H9 (cell line): ENCODE measurements around the gene CTDSPL2. TPM values are rescaled to one million over a fixed set of nuclear protein-coding genes. Genes with fewer than 3 reads are reported as not detected.

Source experiments
- DNase-seq: peaks from one replicate; pipeline ENCODE4 v3.0.0-alpha.2; 2017
- H2AFZ ChIP-seq: one replicate; pipeline ENCODE4 v1.6.1; 2013; ENCODE audit warnings: mild to moderate bottlenecking, low read length, control low read depth, moderate library complexity
- H2AK5ac ChIP-seq: 2 replicates; pipeline ENCODE4 v1.6.1; 2013; ENCODE audit warnings: low read length, control low read depth, mixed read lengths; ENCODE audit not compliant: insufficient read length
- H2BK120ac ChIP-seq: one replicate; pipeline ENCODE4 v1.6.1; 2013; ENCODE audit warnings: low read depth, mild to moderate bottlenecking, low read length, control low read depth, inconsistent platforms; ENCODE audit not compliant: poor library complexity, severe bottlenecking
- H2BK12ac ChIP-seq: 2 replicates; pipeline ENCODE4 v1.6.1; 2013; ENCODE audit warnings: low read length, control low read depth, mixed read lengths, low read depth; ENCODE audit not compliant: insufficient read length
- H2BK15ac ChIP-seq: 2 replicates; pipeline ENCODE4 v1.6.1; 2013; ENCODE audit warnings: low read depth, low read length, control low read depth
- H2BK20ac ChIP-seq: one replicate; pipeline ENCODE4 v1.6.1; 2013; ENCODE audit warnings: low read depth, mild to moderate bottlenecking, low read length, control low read depth, inconsistent platforms; ENCODE audit not compliant: poor library complexity, severe bottlenecking
- H2BK5ac ChIP-seq: 2 replicates; pipeline ENCODE4 v1.6.1; 2013; ENCODE audit warnings: low read length, control low read depth, mixed read lengths; ENCODE audit not compliant: insufficient read length
- H3K14ac ChIP-seq: 2 replicates; pipeline ENCODE4 v1.6.1; 2013; ENCODE audit warnings: low read length, control low read depth; ENCODE audit not compliant: insufficient read depth
- H3K18ac ChIP-seq: 2 replicates; pipeline ENCODE4 v1.6.1; 2013; ENCODE audit warnings: low read depth, mild to moderate bottlenecking, mixed read lengths, low read length, control low read depth; ENCODE audit not compliant: insufficient read length
- H3K23ac ChIP-seq: 2 replicates; pipeline ENCODE4 v1.6.1; 2013; ENCODE audit warnings: low read length, control low read depth, mixed read lengths, low read depth; ENCODE audit not compliant: insufficient read length
- H3K23me2 ChIP-seq: 2 replicates; pipeline ENCODE4 v1.6.1; 2013; ENCODE audit warnings: low read depth, mild to moderate bottlenecking, mixed read lengths, low read length, control low read depth; ENCODE audit not compliant: insufficient read length, poor library complexity, severe bottlenecking
- H3K27ac ChIP-seq: 2 replicates; pipeline ENCODE4 v1.5.1; 2013; ENCODE audit warnings: low read length, control low read depth, mixed read lengths, low read depth; ENCODE audit not compliant: insufficient read length
- H3K27me3 ChIP-seq: 2 replicates; pipeline ENCODE4 v1.6.1; 2013; ENCODE audit warnings: low read length, control low read depth, inconsistent platforms; ENCODE audit not compliant: insufficient read depth
- H3K4ac ChIP-seq: 2 replicates; pipeline ENCODE4 v1.6.1; 2013; ENCODE audit warnings: low read depth, mild to moderate bottlenecking, control low read depth, inconsistent platforms, low read length, moderate library complexity
- H3K4me1 ChIP-seq: 2 replicates; pipeline ENCODE4 v1.6.1; 2013; ENCODE audit warnings: low read length, control low read depth, inconsistent platforms; ENCODE audit not compliant: insufficient read depth
- H3K4me2 ChIP-seq: 2 replicates; pipeline ENCODE4 v1.6.1; 2013; ENCODE audit warnings: low read length, control low read depth, mixed read lengths; ENCODE audit not compliant: insufficient read length, insufficient read depth
- H3K56ac ChIP-seq: 2 replicates; pipeline ENCODE4 v1.6.1; 2013; ENCODE audit warnings: low read depth, mild to moderate bottlenecking, mixed read lengths, low read length, control low read depth; ENCODE audit not compliant: insufficient read length
- H3K79me1 ChIP-seq: 2 replicates; pipeline ENCODE4 v1.6.1; 2013; ENCODE audit warnings: low read depth, mild to moderate bottlenecking, moderate library complexity, low read length, control low read depth, inconsistent platforms; ENCODE audit not compliant: insufficient read depth, poor library complexity, severe bottlenecking
- H3K79me2 ChIP-seq: 2 replicates; pipeline ENCODE4 v1.6.1; 2013; ENCODE audit warnings: low read length, control low read depth, inconsistent platforms; ENCODE audit not compliant: insufficient read depth
- H3K9ac ChIP-seq: 2 replicates; pipeline ENCODE4 v1.6.1; 2013; ENCODE audit warnings: low read length, control low read depth, mixed read lengths; ENCODE audit not compliant: insufficient read length; ENCODE audit errors: extremely low read depth
- H3K9me3 ChIP-seq: one replicate; pipeline ENCODE4 v1.6.1; 2013; ENCODE audit warnings: low read depth, low read length, inconsistent platforms; ENCODE audit not compliant: control insufficient read depth
- H3T11ph ChIP-seq: one replicate; pipeline ENCODE4 v1.6.1; 2013; ENCODE audit warnings: mild to moderate bottlenecking, low read length, control low read depth, inconsistent platforms
- H4K20me1 ChIP-seq: one replicate; pipeline ENCODE4 v1.6.1; 2013; ENCODE audit not compliant: control insufficient read depth, insufficient read length, insufficient read depth
- H4K5ac ChIP-seq: 2 replicates; pipeline ENCODE4 v1.6.1; 2013; ENCODE audit warnings: low read depth, mild to moderate bottlenecking, mixed read lengths, low read length, control low read depth; ENCODE audit not compliant: insufficient read length
- H4K8ac ChIP-seq: replicated peaks from 2 replicates; pipeline ENCODE4 v1.6.1; 2013; ENCODE audit warnings: low read length, control low read depth, mixed read lengths, low read depth; ENCODE audit not compliant: insufficient read length
- H4K91ac ChIP-seq: 2 replicates; pipeline ENCODE4 v1.6.1; 2013; ENCODE audit warnings: low read depth, mild to moderate bottlenecking, moderate library complexity, mixed read lengths, low read length, control low read depth; ENCODE audit not compliant: insufficient read length
- H3K27ac Mint-ChIP-seq, 3 experiments: 2 replicates in 2 of 3; 3 replicates in 1 of 3; pipeline ENCODE4 v1.8.0; 2020 to 2021; ENCODE audit warnings: mixed read lengths in 3 of 3, mild to moderate bottlenecking in 1 of 3, moderate library complexity in 1 of 3
- H3K27me3 Mint-ChIP-seq: 2 replicates; pipeline ENCODE4 v1.8.0; 2021; ENCODE audit warnings: low read depth, mild to moderate bottlenecking, moderate library complexity, mixed read lengths
- H3K36me3 Mint-ChIP-seq, 3 experiments: 2 replicates in 2 of 3; 3 replicates in 1 of 3; pipeline ENCODE4 v1.8.0; 2020 to 2021; ENCODE audit warnings: low read depth in 3 of 3, mixed read lengths in 3 of 3; ENCODE audit not compliant: insufficient read depth in 1 of 3
- H3K4me1 Mint-ChIP-seq, 2 experiments: 2 replicates each; pipeline ENCODE4 v1.8.0; 2020; ENCODE audit warnings: mixed read lengths in 2 of 2
- H3K4me3 Mint-ChIP-seq, 2 experiments: 2 replicates in 1 of 2; 3 replicates in 1 of 2; pipeline ENCODE4 v1.8.0; 2020 to 2021; ENCODE audit warnings: mild to moderate bottlenecking in 2 of 2, mixed read lengths in 2 of 2, moderate library complexity in 1 of 2
- H3K9me3 Mint-ChIP-seq, 2 experiments: 2 replicates in 1 of 2; 3 replicates in 1 of 2; pipeline ENCODE4 v1.8.0; 2020; ENCODE audit warnings: mild to moderate bottlenecking in 2 of 2, mixed read lengths in 2 of 2, moderate library complexity in 1 of 2
- WGBS: extraction: QIAGEN DNeasy Blood & Tissue Kit; methylation state at CpG from one replicate; pipeline ENCODE4 v1.1.7; 2013; ENCODE audit warnings: missing lambda C conversion rate, low lambda C conversion rate, mixed read lengths; ENCODE audit not compliant: insufficient read length; ENCODE audit errors: extremely low coverage; 5-methylcytosine and 5-hydroxymethylcytosine counted together
- total RNA-seq: library from RNA; stranded (reverse); gene quantifications from 2 replicates; pipeline ENCODE4 v1.2.1, GENCODE V29; 2021
- TF ChIP-seq, protein P1 (sequence below): fragments of 200-600 bp; sonication (generic); conservative IDR thresholded peaks from 3 replicates; pipeline ENCODE4 v1.8.0; 2021; ENCODE audit warnings: antibody characterized with exemption, mild to moderate bottlenecking

Gene CTDSPL2
- total RNA-seq, 1 experiment from 2014 or later, result 78.8 TPM

DNA sequence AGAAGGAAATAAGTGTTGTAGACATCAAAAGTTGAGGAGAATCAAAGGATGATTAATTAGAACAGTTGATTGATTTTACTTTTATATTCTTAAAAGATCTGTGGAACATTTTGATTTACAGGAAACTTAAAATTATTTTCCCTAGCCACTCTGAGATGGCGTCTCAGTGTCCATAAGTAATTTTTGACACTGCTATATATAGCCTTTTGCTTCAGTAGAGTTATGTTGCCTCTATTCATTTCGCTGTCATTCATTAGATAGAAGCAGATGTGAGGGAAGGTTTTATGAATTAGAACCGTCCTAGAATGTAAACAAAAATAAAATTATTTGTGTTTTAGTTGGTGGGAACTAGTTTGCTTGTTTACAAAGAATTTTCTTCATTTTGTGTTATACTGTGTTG, 58.5 kb downstream of the CTDSPL2 start:
- Histone ChIP-seq H3K4me1 (no peaks in the 10 kb centered on the region), H3K4me2 (no peak overlapping the region), H3K4ac (no peak overlapping the region), H4K8ac (no peak overlapping the region), H2BK5ac (no peak overlapping the region), H3K18ac (no peak overlapping the region), H4K20me1 (no peaks in the 10 kb centered on the region), H2AK5ac (no peak overlapping the region), H2BK120ac (no peak overlapping the region), H3K79me1 (peaks cover 4% of the 10 kb centered on the region), H3K27ac (no peak overlapping the region), H3K9me3 (no peaks in the 10 kb centered on the region), H3K9ac (no peak overlapping the region), H2BK20ac (no peak overlapping the region), H3T11ph (no peak overlapping the region), H2BK15ac (no peak overlapping the region), H2AFZ (no peak overlapping the region), H4K5ac (no peak overlapping the region), H3K14ac (no peak overlapping the region), H3K23me2 (no peaks in the 10 kb centered on the region), H3K23ac (no peak overlapping the region), H3K27me3 (no peaks in the 10 kb centered on the region), H3K56ac (no peak overlapping the region), H4K91ac (no peak overlapping the region), H2BK12ac (no peak overlapping the region), H3K79me2 (no peaks in the 10 kb centered on the region)
- Mint-ChIP-seq H3K27ac (no peak overlapping the region), H3K36me3 (peaks cover 10 to 40% (median 38%) of the 10 kb centered on the region in 3 experiments; a peak in 5 of 7 replicates), H3K4me1 (peaks cover 3% of the 10 kb centered on the region in 2 experiments; a peak in 2 of 4 replicates), H3K9me3 (no peaks in the 10 kb centered on the region), H3K27me3 (no peaks in the 10 kb centered on the region), H3K4me3 (no peak overlapping the region)
- no peak for DNase-seq
- TF ChIP-seq, protein P1, sequence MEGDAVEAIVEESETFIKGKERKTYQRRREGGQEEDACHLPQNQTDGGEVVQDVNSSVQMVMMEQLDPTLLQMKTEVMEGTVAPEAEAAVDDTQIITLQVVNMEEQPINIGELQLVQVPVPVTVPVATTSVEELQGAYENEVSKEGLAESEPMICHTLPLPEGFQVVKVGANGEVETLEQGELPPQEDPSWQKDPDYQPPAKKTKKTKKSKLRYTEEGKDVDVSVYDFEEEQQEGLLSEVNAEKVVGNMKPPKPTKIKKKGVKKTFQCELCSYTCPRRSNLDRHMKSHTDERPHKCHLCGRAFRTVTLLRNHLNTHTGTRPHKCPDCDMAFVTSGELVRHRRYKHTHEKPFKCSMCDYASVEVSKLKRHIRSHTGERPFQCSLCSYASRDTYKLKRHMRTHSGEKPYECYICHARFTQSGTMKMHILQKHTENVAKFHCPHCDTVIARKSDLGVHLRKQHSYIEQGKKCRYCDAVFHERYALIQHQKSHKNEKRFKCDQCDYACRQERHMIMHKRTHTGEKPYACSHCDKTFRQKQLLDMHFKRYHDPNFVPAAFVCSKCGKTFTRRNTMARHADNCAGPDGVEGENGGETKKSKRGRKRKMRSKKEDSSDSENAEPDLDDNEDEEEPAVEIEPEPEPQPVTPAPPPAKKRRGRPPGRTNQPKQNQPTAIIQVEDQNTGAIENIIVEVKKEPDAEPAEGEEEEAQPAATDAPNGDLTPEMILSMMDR, result no peak
- 100% methylated on average over 1 of the region's 3 CpGs for WGBS
